Panc1 (cell line): ENCODE measurements around the gene CD226. TPM values are rescaled to one million over a fixed set of nuclear protein-coding genes. Genes with fewer than 3 reads are reported as not detected.

Source experiments
- ATAC-seq: fragments of 200-7000 bp; cut with Tn5 transposase; 2 replicates; pipeline ENCODE4 v1.9.1; 2020; ENCODE audit warnings: mild to moderate bottlenecking, moderate library complexity
- BruUV-seq: library from RNA; stranded (reverse); fragments of 400-500 nt; replicated peaks from 2 replicates; lab custom pipeline; 2021; lab: Mats Ljungman, UMichigan
- CTCF ChIA-PET: fragments of 300-600 bp; sonication (Branson Sonifier 250); formaldehyde crosslinking; loops from one replicate; lab custom pipeline; 2022; ENCODE audit warnings: antibody characterized with exemption; lab: Charles Lee
- POLR2A ChIA-PET: fragments of 300-600 bp; sonication (Branson Sonifier 250); formaldehyde crosslinking; loops from one replicate; lab custom pipeline; 2022; ENCODE audit warnings: antibody characterized with exemption; lab: Charles Lee
- DNase-seq: peaks from one replicate; pipeline ENCODE4 v3.0.0-alpha.2; 2010; ENCODE audit warnings: low read depth, low spot score
- H3K27ac ChIP-seq: 2 replicates; pipeline ENCODE4 v1.5.1; 2011; ENCODE audit warnings: mild to moderate bottlenecking, low read length, inconsistent platforms
- H3K27me3 ChIP-seq: fragments of 200-500 bp; sonication (Bioruptor generic); 2 replicates; pipeline ENCODE4 v1.6.0; 2014; ENCODE audit warnings: low read length, inconsistent platforms; ENCODE audit not compliant: control insufficient read depth, insufficient read depth
- H3K36me3 ChIP-seq: fragments of 200-500 bp; sonication (Bioruptor generic); 2 replicates; pipeline ENCODE4 v1.5.1; 2014; ENCODE audit warnings: inconsistent platforms, mild to moderate bottlenecking, low read length, moderate library complexity; ENCODE audit not compliant: control insufficient read depth, insufficient read depth
- H3K4me1 ChIP-seq: 2 replicates; pipeline ENCODE4 v1.5.1; 2011; ENCODE audit warnings: inconsistent platforms, mild to moderate bottlenecking, low read length, moderate library complexity; ENCODE audit not compliant: control insufficient read depth, insufficient read depth
- H3K4me3 ChIP-seq, 2 experiments: 2 replicates each; pipeline ENCODE4 v1.5.1; 2011 to 2012; ENCODE audit warnings: low read depth in 2 of 2, low read length in 2 of 2, mild to moderate bottlenecking in 2 of 2, inconsistent platforms in 1 of 2, moderate library complexity in 1 of 2
- H3K9me3 ChIP-seq: fragments of 200-500 bp; sonication (Bioruptor generic); 2 replicates; pipeline ENCODE4 v1.5.1; 2014; ENCODE audit warnings: low read depth, mild to moderate bottlenecking, inconsistent platforms, low read length, moderate library complexity; ENCODE audit not compliant: control insufficient read depth, insufficient read depth
- CTCF ChIP-seq: fragments of 450-650 bp; IDR thresholded peaks from 2 replicates; pipeline ENCODE4 v1.5.1; 2017; ENCODE audit warnings: mild to moderate bottlenecking
- POLR2AphosphoS5 ChIP-seq: IDR thresholded peaks from 2 replicates; pipeline ENCODE4 v1.6.1; 2012; ENCODE audit warnings: mild to moderate bottlenecking, low read depth, low read length, moderate library complexity
- REST ChIP-seq, 2 experiments: IDR thresholded peaks; 2 replicates each; pipeline ENCODE4 v1.6.1; 2011 to 2012; ENCODE audit warnings: low read depth in 2 of 2, control low read depth in 1 of 2, low read length in 1 of 2, mild to moderate bottlenecking in 1 of 2, moderate library complexity in 1 of 2; ENCODE audit not compliant: insufficient read depth in 1 of 2
- SIN3A ChIP-seq: IDR thresholded peaks from 2 replicates; pipeline ENCODE4 v1.6.1; 2012; ENCODE audit warnings: low read depth, mild to moderate bottlenecking, low read length, moderate library complexity, borderline replicate concordance; ENCODE audit not compliant: insufficient read depth
- TCF7L2 ChIP-seq: IDR thresholded peaks from 2 replicates; pipeline ENCODE4 v1.6.1; 2011; ENCODE audit warnings: mild to moderate bottlenecking, low read depth, low read length, inconsistent platforms
- in situ Hi-C: cut with HindIII; loops from 2 replicates; pipeline ENCODE4 v1.10.0; 2016; ENCODE audit warnings: low sequenced_read_pairs, low pct_unique_long_range_greater_than_20kb
- intact Hi-C: fragments of 100-400 bp; cut with micrococcal nuclease; formaldehyde crosslinking; loops from one replicate; pipeline ENCODE4 v1.10.0; 2022; ENCODE audit not compliant: unreplicated experiment
- total RNA-seq: library from RNA; stranded (reverse); gene quantifications from one replicate; pipeline ENCODE4 v1.2.1, GENCODE V29; 2021; ENCODE audit not compliant: unreplicated experiment

Gene CD226
- total RNA-seq, 1 experiment from 2014 or later: 0.95 TPM

- POLR2A ChIA-PET: no interaction called here
- Histone ChIP-seq H3K4me3 (no peak overlapping the region), H3K27ac (no peak overlapping the region), H3K4me1 (no peaks in the 10 kb centered on the region), H3K36me3 (no peaks in the 10 kb centered on the region), H3K27me3 (no peaks in the 10 kb centered on the region), H3K9me3 (no peaks in the 10 kb centered on the region)
- TF ChIP-seq CTCF (no peak), REST (IDR thresholded peaks at IDR 0.05; ENCODE audit: insufficient read depth in 1 of 2, low read depth in 2 of 2, low read length in 1 of 2) (no peak), TCF7L2 (no peak), POLR2AphosphoS5 (no peak)
- CTCF ChIA-PET: no interaction called here
- no TSS peak for BruUV-seq
- DNase-seq (no peak), ATAC-seq (no peak)
- intact Hi-C loops (no loop called here), in situ Hi-C loops (no loop called here)
These were observed 1.9 kb upstream of the CD226 start for GRCh38 chr18:69949538-69949936.

GRCh38 chr18:69948919-69949537, 1.4 kb upstream of the CD226 start:
- in situ Hi-C loops (no loop called here), intact Hi-C loops (no loop called here)
- no peak for DNase-seq
- POLR2A ChIA-PET: no interaction called here
- Histone ChIP-seq H3K36me3 (no peaks in the 10 kb centered on the region), H3K27ac (no peak overlapping the region), H3K4me1 (no peaks in the 10 kb centered on the region), H3K9me3 (no peaks in the 10 kb centered on the region), H3K27me3 (no peaks in the 10 kb centered on the region), H3K4me3 (no peak overlapping the region)
- no TSS peak for BruUV-seq
- no peak for ATAC-seq
- TF ChIP-seq REST (IDR thresholded peaks at IDR 0.05; ENCODE audit: insufficient read depth in 1 of 2, low read depth in 2 of 2, low read length in 1 of 2): no peak
- no peak for TF ChIP-seq TCF7L2
- no peak for TF ChIP-seq CTCF
- no peak for TF ChIP-seq SIN3A
- no peak for TF ChIP-seq POLR2AphosphoS5
- CTCF ChIA-PET: no interaction called here
